Transverse colon (tissue), 4 donors: ENCODE measurements around the gene DSN1. TPM values are rescaled to one million over a fixed set of nuclear protein-coding genes. Genes with fewer than 3 reads are reported as not detected.

ENCODE experiments used
- DNase-seq: peaks from one replicate; pipeline ENCODE4 v3.0.0-alpha.2; 2019
- H3K27ac ChIP-seq, 4 donors: fragments of 200-600 bp; sonication (generic); 2 replicates each; pipeline ENCODE4 v1.5.1; 2016 to 2018; ENCODE audit warnings: inconsistent platforms in 4 of 4
- H3K27me3 ChIP-seq: fragments of 200-600 bp; sonication (generic); 2 replicates; pipeline ENCODE4 v1.5.1; 2017; ENCODE audit warnings: inconsistent platforms
- H3K36me3 ChIP-seq, 4 donors: fragments of 200-600 bp; sonication (generic); 2 replicates each; pipeline ENCODE4 v1.5.1; 2017 to 2019; ENCODE audit warnings: inconsistent platforms in 4 of 4
- H3K4me1 ChIP-seq, 4 donors: fragments of 200-600 bp; sonication (generic); 2 replicates each; pipeline ENCODE4 v1.5.1; 2017 to 2020; ENCODE audit warnings: inconsistent platforms in 4 of 4
- H3K4me3 ChIP-seq, 4 donors: fragments of 200-600 bp; sonication (generic); 1 replicate in 1 of 4; 2 replicates in 3 of 4; pipeline versions ENCODE4 v1.5.1 to v1.6.1; 2017 to 2019; ENCODE audit warnings: inconsistent platforms in 4 of 4
- H3K9me3 ChIP-seq, 2 donors: fragments of 200-600 bp; sonication (generic); 2 replicates each; pipeline ENCODE4 v1.5.1; 2017 to 2019; ENCODE audit warnings: inconsistent platforms in 2 of 2
- EP300 ChIP-seq: sonication (generic); formaldehyde crosslinking; IDR thresholded peaks from one replicate; pipeline ENCODE4 v1.6.1; 2017; ENCODE audit warnings: antibody characterized with exemption, low read depth
- POLR2A ChIP-seq: fragments of 450-650 bp; IDR thresholded peaks from one replicate; pipeline ENCODE4 v1.6.1; 2016; ENCODE audit warnings: antibody characterized with exemption, mild to moderate bottlenecking, moderate library complexity
- POLR2AphosphoS5 ChIP-seq, 3 donors: sonication (generic); formaldehyde crosslinking; IDR thresholded peaks; one replicate each; pipeline ENCODE4 v1.6.1; 2016; ENCODE audit warnings: antibody characterized with exemption in 3 of 3
- WGBS, 2 donors: methylation state at CpG; one replicate each; pipeline ENCODE4 v1.1.5; 2018; ENCODE audit warnings: low coverage in 1 of 2; 5-methylcytosine and 5-hydroxymethylcytosine counted together
- in situ Hi-C, 4 donors: fragments of 200-750 bp; cut with MboI; loops; one replicate each; pipeline versions ENCODE4 v1.15.0 to v1.15.1; 2017; ENCODE audit warnings: low sequenced_read_pairs in 3 of 4, low pct_ligation_motif_present in 1 of 4, low pct_unique_long_range_greater_than_20kb in 1 of 4
- intact Hi-C: fragments of 100-400 bp; cut with DNase I; formaldehyde crosslinking; loops from one replicate; pipeline ENCODE4 v1.15.1; 2023; ENCODE audit warnings: low total_unique reads
- total RNA-seq, 4 donors: library from RNA; depleted of rRNA; stranded (reverse); fragments of >200 nt; gene quantifications; one replicate each; pipeline ENCODE4 v1.1.0, GENCODE V29; 2016
- TF ChIP-seq, protein P1 (sequence below), 5 experiments: fragments of 200-600 bp in 3 of 5; fragments of 450-650 bp in 2 of 5; sonication (generic) in 3 of 5; IDR thresholded peaks; 1 replicate in 2 of 5; 2 replicates in 3 of 5; pipeline ENCODE4 v1.5.1; 2016 to 2017; ENCODE audit warnings: antibody characterized with exemption in 5 of 5, inconsistent platforms in 3 of 5, mild to moderate bottlenecking in 2 of 5, moderate library complexity in 1 of 5

Gene DSN1
- total RNA-seq, 4 donors from 2014 or later = 0.40 to 9.8 (median 5.1) TPM

- Histone ChIP-seq H3K9me3 (no peaks in the 10 kb centered on the region), H3K4me3 (no peak overlapping the region), H3K27ac (peak overlapping the region in 2 of 4 donors; percentile 26 to 42), H3K36me3 (no peaks in the 10 kb centered on the region), H3K27me3 (no peaks in the 10 kb centered on the region), H3K4me1 (peaks cover 0 to 28% (median 6%) of the 10 kb centered on the region in 4 donors)
- no peak for DNase-seq
- intact Hi-C loops (no loop called here), in situ Hi-C loops (no loop called here)
- 8 to 40% methylated on average over 1 of the region's 1 CpG for WGBS, 2 donors
- TF ChIP-seq POLR2AphosphoS5 (IDR thresholded peaks at IDR 0.05) (no peak), POLR2A (no peak), EP300 (no peak)
- TF ChIP-seq, protein P1, sequence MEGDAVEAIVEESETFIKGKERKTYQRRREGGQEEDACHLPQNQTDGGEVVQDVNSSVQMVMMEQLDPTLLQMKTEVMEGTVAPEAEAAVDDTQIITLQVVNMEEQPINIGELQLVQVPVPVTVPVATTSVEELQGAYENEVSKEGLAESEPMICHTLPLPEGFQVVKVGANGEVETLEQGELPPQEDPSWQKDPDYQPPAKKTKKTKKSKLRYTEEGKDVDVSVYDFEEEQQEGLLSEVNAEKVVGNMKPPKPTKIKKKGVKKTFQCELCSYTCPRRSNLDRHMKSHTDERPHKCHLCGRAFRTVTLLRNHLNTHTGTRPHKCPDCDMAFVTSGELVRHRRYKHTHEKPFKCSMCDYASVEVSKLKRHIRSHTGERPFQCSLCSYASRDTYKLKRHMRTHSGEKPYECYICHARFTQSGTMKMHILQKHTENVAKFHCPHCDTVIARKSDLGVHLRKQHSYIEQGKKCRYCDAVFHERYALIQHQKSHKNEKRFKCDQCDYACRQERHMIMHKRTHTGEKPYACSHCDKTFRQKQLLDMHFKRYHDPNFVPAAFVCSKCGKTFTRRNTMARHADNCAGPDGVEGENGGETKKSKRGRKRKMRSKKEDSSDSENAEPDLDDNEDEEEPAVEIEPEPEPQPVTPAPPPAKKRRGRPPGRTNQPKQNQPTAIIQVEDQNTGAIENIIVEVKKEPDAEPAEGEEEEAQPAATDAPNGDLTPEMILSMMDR (IDR thresholded peaks at IDR 0.05) = no peak
Observed at GRCh38 chr20:36820073-36820472, 46.5 kb upstream of the DSN1 start.

- TF ChIP-seq, protein P1 (IDR thresholded peaks at IDR 0.05) = no peak
- no peak for TF ChIP-seq POLR2AphosphoS5 (IDR thresholded peaks at IDR 0.05)
- TF ChIP-seq POLR2A = no peak
- no peak for TF ChIP-seq EP300
- H3K4me3 ChIP-seq = no peak overlapping the region
- DNase-seq = no peak
- intact Hi-C loops = loop anchor here (5.0 kb wide), 1 partner anchor 37 kb away; no protein-coding TSS in a partner anchor
- peaks cover 0 to under 1% (median 0%) of the 10 kb centered on the region in 4 donors for H3K36me3 ChIP-seq
- no peaks in the 10 kb centered on the region for H3K9me3 ChIP-seq
- peaks cover 0 to 28% (median 6%) of the 10 kb centered on the region in 4 donors for H3K4me1 ChIP-seq
- H3K27me3 ChIP-seq = no peaks in the 10 kb centered on the region
- H3K27ac ChIP-seq = peak overlapping the region in 2 of 4 donors; percentile 26 to 42
- 33 to 49% methylated on average over 3 to 5 of the region's 5 CpGs for WGBS, 2 donors
- in situ Hi-C loops = no loop called here
Observed at GRCh38 chr20:36819659-36820058, 46.1 kb upstream of the DSN1 start.

DNA sequence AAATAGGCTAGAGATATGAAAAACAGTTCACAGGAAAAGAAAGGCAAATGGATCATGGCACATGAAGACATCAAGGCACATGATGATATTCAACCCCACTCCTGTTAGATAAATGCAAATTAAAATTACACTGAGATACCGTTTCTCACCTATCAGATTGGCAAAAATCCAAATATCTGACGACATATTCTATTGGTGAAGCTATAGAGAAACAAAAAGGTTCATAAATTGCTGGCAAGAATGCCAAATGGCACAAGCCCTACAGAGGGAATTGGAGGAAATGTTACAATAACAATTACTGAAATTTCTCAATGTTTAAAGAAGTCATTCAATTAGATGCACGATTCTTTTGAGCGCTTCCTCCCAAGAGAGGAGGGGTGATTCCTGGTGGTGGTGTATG lies 45.3 kb upstream of the DSN1 start:
- Histone ChIP-seq H3K27me3 (no peaks in the 10 kb centered on the region), H3K4me3 (no peak overlapping the region), H3K36me3 (peaks cover 0 to 4% (median 0%) of the 10 kb centered on the region in 4 donors), H3K9me3 (no peaks in the 10 kb centered on the region), H3K4me1 (peaks cover 0 to 30% (median 5%) of the 10 kb centered on the region in 4 donors), H3K27ac (no peak overlapping the region)
- no peak for TF ChIP-seq POLR2AphosphoS5 (IDR thresholded peaks at IDR 0.05)
- no peak for TF ChIP-seq POLR2A
- no peak for TF ChIP-seq EP300
- TF ChIP-seq, protein P1 (IDR thresholded peaks at IDR 0.05) = no peak
- 43 to 61% methylated on average over 4 of the region's 4 CpGs for WGBS, 2 donors
- no peak for DNase-seq
- intact Hi-C loops = loop anchor here (5.0 kb wide), 1 partner anchor 37 kb away; no protein-coding TSS in a partner anchor
- in situ Hi-C loops = no loop called here

DNA sequence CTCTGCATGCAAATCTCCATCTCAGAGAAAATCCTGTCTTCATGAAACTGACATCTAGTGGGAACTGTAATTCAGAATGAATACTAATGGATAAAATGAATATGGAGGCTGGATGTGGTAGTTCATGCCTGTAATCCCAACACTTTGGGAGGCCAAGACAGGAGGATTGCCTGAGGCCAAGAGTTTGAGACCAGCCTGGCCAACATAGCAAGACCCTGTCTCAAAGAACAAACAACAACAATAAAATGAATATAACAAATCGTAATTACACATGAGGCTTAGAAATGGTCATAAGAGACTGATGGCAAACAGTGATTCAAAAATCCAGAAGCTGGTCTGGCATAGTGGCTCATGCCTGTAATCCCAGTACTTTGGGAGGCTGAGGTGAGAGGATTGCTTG lies 44.6 kb upstream of the DSN1 start:
- in situ Hi-C loops = no loop called here
- no peaks in the 10 kb centered on the region for H3K9me3 ChIP-seq
- WGBS, 2 donors = 88 to 92% methylated on average over 1 of the region's 1 CpG
- TF ChIP-seq POLR2AphosphoS5 (IDR thresholded peaks at IDR 0.05) (no peak), POLR2A (no peak), EP300 (no peak)
- TF ChIP-seq, protein P1 (IDR thresholded peaks at IDR 0.05) = no peak
- H3K27me3 ChIP-seq = no peaks in the 10 kb centered on the region
- peaks cover 0 to 4% (median 0%) of the 10 kb centered on the region in 4 donors for H3K36me3 ChIP-seq
- intact Hi-C loops = loop anchor here (5.0 kb wide), 1 partner anchor 36 kb away; no protein-coding TSS in a partner anchor
- H3K4me1 ChIP-seq = peaks cover 0 to 28% (median 6%) of the 10 kb centered on the region in 4 donors
- DNase-seq = no peak
- no peak overlapping the region for H3K4me3 ChIP-seq
- H3K27ac ChIP-seq = no peak overlapping the region
